HG03103 (cell line): Measurements from ENCODE around the gene SPDYC.

Source experiments
- ATAC-seq: cut with Tn5 transposase; IDR thresholded peaks from one replicate; pipeline ENCODE4 v1.9.1; 2021; ENCODE audit warnings: low read depth; ENCODE audit not compliant: unreplicated experiment

The SPDYC gene

DNA sequence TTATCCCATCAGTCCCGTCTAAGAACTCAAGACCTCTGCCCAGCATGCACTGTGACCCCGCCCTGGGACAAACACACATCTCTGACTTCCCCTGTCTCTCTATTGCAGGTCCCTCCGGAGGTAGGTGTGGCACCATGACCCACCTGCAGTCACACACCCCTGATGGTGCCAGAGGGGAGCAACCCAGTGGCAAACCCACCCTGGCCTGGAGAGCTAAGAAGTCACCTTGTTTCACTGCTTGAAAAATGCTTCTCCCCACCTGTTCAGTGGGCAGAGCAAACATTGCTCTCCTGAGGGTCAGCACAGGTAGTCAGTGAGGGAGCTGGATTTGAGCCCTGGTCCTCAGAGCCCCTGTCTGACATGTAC, 35.6 kb downstream of the SPDYC start:
- ATAC-seq = no peak

DNA sequence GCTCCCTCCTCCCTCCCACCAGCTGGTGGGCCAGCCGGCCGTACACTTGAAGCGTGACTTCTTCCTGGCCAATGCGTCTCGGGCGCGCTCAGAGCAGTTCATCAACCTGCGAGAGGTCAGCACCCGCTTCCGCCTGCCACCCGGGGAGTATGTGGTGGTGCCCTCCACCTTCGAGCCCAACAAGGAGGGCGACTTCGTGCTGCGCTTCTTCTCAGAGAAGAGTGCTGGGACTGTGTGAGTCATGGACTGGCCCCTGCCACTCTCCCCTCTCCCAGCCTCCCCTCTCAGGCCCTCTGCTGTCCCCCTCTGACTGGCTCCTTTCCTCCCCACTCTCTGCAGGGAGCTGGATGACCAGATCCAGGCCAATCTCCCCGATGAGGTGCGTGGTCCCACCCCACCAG, 36.4 kb downstream of the SPDYC start:
- no peak for ATAC-seq

DNA sequence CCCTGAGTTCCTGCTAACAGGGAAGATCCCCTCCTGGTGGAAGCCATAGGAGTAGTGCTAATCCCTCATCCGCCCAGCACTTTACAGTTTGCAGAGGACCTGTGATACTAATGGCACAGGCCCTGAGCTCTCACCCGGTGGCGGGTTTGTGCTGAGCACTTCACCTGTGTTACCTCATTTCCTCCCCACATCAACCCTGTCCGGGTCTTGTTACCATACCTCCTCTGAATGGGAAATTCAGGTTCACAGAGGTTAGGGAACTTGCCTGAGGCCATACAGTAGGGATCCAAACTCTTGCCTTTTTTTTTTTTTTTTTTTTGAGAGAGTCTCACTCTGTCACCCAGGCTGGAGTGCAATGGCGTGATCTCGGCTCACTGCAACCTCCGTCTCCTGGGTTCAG, 36.9 kb downstream of the SPDYC start:
- ATAC-seq = no peak

DNA sequence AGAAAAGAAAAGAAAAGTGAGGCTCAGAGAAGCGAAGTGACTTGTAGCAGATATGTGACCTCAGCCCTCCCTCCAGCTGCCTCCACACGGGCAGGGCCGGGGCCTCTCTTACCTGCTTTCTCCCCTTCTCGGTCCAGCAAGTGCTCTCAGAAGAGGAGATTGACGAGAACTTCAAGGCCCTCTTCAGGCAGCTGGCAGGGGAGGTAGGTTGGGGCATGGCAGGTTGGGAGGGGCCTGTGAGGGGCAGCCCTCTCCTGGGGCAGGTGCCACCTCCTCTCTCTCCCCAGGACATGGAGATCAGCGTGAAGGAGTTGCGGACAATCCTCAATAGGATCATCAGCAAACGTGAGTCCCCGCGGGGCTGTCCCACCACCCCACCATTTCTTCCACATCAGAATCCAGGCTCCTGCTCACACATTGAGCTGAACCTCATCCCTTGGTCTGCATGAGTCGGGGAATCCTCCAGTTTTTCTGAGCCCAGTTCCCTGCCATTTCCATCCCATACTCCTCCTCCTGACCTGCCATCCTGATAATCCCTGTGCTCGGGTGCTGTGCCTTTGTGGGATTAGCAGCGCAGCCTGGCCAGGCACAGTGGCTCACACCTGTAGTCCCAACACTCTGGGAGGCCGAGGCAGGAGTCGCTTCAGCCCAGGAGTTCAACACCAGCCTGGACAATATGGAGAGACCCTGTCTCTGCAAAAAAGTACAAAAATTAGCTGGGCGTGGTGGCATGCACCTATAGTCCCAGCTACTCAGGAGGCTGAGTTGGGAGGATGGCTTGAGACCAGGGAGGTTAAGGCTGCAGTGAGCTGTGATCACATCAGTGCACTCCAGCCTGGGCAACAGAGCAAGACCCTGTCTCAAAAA, 38.1 kb downstream of the SPDYC start:
- ATAC-seq = no peak

DNA sequence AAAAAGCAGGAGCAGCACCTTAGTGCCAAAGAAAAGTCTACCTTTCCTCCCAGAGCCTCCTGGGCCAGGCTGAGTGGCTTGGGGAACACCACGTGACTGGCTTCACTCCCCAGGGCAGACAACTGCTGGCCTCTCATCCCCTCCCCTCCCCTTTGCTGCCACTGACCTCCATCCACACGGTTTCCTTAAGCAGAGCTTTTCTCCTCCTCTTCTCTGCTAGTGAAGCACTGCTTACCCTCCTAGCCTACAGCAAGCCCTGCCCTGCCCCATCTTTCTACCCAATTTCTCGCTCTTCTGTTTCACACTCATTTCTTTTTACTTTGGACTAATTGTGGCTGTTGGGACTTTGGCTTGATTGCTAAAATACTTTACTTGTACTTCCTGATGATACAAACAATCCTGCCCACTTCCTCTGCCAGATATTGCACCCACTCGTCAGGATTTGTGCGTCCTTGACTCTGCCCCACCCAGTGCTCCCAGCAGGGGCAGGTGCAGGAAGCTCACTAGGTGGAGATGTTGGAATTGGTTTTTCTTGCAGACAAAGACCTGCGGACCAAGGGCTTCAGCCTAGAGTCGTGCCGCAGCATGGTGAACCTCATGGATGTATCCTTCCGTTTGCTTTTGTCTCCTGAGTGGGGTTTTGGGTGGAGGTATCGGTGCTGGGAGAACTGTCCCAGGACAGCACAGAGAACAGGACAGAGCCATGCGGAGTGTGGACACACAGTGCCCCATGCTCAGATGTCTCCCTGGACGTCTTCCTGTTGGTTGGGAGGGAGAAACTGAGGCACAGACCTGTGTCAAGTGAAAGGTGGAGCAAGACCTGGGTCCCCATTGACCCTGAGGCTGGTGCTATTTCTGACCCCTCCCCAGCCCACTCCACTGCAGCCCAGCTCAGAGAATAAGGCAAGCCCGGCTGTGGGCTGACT, 39.0 kb downstream of the SPDYC start:
- ATAC-seq = no peak

DNA sequence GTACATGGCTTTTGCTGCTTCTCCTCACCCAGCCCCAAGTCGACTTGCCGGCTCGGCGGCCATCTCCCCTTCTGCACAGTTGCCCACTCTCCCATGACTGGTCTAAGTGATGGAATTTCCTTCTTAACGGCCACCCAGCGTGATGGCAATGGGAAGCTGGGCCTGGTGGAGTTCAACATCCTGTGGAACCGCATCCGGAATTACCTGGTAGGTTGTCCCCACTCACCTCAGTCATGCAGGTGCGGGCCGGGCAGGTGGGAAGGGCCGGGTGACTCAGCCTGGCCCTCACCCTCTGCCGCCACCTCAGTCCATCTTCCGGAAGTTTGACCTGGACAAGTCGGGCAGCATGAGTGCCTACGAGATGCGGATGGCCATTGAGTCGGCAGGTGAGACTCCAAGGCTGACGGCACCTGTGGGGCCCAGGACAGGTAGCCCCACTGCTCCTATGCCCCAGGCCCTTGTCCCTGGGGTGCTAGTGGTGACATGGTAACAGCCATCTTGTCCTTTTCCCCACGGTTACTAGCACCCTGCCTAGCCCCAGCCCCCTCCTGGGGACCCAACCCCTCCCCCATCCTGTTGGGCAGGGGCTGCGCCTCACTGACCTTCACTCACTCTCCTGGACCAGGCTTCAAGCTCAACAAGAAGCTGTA, 39.8 kb downstream of the SPDYC start:
- no peak for ATAC-seq

DNA sequence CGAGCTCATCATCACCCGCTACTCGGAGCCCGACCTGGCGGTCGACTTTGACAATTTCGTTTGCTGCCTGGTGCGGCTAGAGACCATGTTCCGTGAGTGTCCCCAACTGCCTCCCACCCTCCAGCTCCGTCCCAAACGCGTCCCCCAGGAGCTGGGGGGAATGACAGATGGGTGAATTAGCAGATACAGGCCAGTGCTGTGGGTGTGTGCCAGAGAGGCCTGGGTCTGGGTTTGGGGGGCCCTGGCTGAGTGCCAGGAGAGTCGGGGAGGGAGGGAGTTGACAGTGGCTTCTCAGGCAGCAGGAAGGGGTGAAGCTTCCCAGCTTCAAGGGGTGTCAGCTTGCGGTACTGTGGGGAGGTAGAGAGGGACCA, 40.3 kb downstream of the SPDYC start:
- ATAC-seq = no peak

DNA sequence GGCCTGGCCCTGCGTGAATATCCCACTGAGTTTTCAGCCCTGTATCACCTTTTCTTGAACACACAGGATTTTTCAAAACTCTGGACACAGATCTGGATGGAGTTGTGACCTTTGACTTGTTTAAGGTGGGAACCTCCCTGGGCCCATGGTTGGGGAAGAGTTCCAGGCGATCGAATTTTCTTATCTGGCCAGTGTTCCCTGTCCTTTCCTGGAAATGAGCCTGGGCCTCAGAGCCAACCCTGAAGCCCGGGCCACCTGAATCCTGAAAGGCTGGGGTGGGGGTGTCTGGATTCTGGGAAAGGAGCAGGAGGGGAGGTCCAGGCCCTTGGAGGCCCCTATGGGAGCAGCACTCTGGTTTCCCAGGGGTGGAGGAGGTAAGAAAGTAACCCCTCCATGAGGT, 40.7 kb downstream of the SPDYC start:
- ATAC-seq = no peak

DNA sequence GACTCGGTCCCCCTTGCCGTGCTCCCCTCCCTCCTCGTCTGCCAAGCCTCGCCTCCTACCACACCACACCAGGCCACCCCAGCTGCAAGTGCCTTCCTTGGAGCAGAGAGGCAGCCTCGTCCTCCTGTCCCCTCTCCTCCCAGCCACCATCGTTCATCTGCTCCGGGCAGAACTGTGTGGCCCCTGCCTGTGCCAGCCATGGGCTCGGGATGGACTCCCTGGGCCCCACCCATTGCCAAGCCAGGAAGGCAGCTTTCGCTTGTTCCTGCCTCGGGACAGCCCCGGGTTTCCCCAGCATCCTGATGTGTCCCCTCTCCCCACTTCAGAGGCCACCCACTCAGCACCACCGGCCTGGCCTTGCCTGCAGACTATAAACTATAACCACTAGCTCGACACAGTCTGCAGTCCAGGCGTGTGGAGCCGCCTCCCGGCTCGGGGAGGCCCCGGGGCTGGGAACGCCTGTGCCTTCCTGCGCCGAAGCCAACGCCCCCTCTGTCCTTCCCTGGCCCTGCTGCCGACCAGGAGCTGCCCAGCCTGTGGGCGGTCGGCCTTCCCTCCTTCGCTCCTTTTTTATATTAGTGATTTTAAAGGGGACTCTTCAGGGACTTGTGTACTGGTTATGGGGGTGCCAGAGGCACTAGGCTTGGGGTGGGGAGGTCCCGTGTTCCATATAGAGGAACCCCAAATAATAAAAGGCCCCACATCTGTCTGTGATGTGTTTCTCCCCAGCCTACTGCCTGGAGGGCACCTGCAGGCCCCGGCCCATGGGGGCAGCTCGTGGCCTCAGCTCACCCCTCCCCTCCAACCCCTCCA, 41.5 kb downstream of the SPDYC start:
- no peak for ATAC-seq

DNA sequence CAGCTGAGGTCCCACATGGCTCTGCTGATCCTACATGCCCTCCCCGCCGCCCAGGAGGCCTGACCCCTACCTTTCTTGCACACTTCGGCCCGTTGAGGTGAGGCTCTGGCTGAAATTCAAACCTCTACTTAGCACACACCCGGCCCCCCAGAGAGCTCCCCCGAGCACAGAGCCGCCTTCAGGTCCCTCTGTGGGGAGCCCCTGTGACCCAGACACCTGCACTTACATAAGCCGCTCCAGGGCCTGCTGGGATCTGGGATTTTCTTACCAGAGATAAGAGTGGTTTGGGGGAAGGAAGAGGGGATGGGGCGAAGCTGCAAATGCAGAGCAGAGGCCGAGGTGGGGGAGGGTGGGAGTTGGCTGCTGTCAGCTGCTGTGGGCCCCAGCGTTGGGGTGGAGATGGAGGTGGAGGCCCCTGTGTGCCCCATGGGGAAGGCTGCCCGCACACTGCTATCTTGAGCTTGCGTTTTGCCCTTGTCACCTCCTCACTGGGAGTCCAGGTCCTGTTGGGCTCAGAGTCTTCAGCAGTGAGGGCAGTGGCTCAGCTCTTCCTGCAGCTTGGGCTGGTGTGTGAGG, 42.3 kb downstream of the SPDYC start:
- no peak for ATAC-seq

DNA sequence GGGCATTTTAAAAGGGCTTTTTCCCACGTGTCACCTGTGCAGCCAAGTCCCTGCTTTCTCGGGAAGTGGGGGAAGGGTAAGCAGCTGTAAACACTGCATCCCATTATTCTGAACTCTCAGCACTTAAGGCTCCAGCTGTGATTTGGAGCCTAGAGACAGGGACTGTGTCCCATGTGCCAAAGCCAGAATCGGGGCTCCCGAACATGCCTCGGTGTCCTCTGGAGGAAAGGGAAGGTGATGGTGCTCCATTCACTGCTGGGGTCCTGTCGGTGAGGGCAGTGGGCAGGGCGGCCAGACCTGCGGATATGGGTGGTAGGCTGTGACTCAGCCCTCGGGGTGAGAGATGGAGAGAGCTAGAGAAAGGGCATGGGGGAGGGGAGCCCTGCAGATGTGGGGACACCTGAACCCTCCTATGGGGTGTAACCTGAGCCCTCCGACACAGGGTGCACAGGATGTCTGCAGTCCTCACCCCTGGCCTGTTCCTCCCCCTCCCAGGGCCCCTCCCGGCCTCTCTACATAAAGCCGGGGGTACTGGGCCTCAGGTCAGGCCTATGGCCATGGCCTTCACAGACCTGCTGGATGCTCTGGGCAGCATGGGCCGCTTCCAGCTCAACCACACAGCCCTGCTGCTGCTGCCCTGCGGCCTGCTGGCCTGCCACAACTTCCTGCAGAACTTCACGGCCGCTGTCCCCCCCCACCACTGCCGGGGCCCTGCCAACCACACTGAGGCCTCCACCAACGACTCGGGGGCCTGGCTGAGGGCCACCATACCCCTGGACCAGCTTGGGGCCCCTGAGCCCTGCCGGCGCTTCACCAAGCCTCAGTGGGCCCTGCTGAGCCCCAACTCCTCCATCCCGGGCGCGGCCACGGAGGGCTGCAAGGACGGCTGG, 43.5 kb downstream of the SPDYC start:
- ATAC-seq = no peak

DNA sequence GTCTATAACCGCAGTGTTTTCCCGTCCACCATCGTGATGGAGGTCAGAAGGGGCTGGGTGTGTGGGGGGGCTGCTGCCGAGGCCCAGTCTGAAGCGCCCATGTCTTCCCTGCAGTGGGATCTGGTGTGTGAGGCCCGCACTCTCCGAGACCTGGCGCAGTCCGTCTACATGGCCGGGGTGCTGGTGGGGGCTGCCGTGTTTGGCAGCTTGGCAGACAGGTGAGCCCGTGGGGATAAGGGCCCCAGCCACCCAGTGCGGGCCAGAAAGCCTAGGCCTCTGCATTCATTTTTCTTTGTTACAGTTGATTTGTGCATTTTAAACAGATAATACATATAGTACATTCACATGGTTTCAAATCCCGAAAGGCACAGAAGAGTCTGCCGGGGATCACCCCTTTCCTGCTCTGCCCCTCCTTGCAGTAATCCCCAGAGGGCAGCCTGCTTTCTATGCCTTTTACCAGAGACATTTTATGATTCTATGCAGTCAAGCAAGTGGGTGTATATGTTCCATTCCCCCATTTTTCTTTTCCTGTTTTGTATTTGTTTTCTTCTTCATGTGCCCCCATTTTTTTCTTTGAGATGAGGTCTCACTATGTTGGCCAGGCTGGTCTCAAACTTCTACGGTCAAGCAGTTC, 44.3 kb downstream of the SPDYC start:
- no peak for ATAC-seq

DNA sequence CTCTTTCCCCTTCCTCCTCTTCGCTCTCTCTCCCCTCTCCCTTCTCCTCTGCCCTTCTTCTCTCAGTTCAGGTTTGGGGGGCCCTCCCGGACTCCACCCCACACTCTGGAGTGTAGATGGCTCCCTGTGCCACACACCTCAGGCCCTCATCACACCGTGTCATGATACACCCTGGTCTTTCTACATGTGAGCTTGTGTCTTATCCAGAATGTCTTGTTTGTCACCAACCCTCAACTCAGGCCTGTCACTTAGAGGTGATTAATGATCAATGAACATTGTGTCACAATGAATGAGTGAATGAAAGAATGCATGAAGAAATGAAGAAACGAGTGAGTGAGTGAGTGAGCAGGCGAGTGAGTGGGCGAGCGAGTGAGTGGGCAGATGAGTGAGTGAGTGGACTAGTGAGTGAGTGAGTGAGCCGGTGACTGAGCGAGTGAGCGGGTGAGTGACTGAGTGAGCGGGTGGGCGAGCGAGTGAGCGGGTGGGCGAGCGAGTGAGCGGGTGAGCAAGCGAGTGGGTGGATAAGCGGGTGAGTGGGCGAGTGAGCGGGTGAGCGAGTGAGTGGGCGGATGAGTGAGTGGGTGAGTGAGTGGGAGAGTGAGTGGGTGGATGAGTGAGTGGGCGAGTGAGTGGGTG, 45.5 kb downstream of the SPDYC start:
- no peak for ATAC-seq

DNA sequence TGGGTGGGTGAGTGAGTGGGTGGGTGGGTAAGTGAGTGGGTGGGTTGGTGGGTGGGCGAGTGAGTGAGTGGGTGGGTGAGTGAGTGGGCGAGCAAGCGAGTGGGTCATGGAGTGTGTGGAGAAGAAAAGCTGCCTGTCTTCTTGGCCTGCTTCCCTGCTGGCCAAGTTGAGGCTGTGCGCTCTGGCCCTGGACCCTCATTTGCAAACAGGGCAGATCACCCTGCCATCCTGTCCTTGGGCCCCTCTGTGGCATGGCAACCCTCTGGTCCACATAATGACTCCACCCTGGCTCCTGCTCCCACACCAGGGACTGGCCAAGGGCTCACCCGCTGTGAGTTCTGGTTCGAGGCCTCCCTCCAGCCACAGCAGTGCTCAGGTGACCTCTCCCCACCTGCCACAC, 46.8 kb downstream of the SPDYC start:
- no peak for ATAC-seq

DNA sequence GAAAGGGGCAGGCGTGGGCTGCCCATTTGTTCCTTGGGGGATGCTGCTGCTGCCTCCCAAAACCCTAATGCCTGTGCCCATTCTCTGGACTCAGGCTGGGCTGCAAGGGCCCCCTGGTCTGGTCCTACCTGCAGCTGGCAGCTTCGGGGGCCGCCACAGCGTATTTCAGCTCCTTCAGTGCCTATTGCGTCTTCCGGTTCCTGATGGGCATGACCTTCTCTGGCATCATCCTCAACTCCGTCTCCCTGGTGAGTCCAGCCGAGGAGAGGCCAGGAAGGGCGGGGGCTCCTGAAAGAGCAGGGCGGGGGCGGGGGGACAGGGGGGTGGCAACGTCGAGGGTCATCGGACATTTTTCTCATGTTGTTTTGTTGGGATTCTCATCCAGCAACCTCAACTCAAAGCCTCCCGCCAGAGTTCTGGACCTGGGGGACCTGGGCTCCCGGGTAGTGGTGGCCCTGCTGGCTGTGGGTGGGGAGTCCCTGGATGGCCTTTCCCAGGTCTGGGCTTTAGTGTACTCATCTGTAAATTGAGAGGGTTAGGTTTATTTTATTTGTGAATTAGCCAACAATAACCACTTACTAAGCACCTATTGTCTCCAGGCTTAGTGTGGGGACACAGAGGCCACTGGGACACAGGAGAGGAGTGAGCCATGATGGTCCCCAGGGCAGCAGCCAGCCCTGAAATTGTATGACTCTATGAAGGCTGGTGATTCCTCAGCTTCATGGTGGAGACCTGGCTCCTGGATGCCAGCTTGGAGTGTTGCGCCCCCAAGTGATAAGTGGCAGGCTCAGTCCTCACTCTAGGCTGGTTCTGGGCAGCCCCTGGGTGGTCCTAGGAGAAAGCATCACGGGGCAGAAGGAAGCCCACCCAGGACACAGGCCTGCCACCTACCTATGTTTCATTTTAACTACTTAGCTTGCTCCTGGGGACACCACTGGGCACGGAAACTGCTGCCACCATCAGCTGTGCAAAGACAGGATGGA, 47.7 kb downstream of the SPDYC start:
- no peak for ATAC-seq

DNA sequence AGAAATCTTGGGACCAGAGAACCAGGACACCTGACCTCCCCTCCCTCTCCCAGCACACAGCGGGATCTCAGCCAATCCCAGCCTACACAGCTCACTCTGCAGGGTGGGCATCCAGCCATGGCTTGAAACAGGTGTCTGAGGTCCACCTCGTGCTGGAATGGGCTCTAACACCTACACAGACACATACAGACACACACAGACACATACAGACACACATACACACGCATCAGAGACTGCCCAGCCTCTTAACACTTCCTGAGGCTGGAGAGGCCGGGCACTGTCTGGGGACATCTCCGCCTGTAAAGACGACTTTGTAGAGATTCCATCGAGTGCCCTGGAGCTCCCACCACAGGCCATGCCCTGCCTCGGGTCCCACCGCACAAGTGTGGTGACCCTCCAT, 48.4 kb downstream of the SPDYC start:
- ATAC-seq = no peak

DNA sequence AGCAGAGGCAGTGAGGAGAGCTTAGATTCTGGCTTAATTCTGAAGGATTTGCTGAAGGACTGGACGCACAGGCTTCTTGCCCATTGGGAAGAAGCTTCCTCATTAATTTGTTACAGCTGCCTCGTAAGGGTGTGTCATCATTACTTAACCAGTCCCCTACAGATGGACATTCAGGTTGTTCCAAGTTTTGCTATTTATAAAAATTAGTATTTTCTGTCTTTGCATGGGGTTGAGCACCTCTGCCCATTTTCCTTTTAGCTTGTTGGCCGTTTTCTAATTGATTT, 49.8 kb downstream of the SPDYC start:
- ATAC-seq = no peak
